H9 (cell line): ENCODE results near the gene FAM83E. TPM values are rescaled to one million over a fixed set of nuclear protein-coding genes. Genes with fewer than 3 reads are reported as not detected.

ENCODE experiments used
- DNase-seq: peaks from one replicate; pipeline ENCODE4 v3.0.0-alpha.2; 2017
- H2AFZ ChIP-seq: one replicate; pipeline ENCODE4 v1.6.1; 2013; ENCODE audit warnings: mild to moderate bottlenecking, low read length, control low read depth, moderate library complexity
- H2AK5ac ChIP-seq: 2 replicates; pipeline ENCODE4 v1.6.1; 2013; ENCODE audit warnings: low read length, control low read depth, mixed read lengths; ENCODE audit not compliant: insufficient read length
- H2BK120ac ChIP-seq: one replicate; pipeline ENCODE4 v1.6.1; 2013; ENCODE audit warnings: low read depth, mild to moderate bottlenecking, low read length, control low read depth, inconsistent platforms; ENCODE audit not compliant: poor library complexity, severe bottlenecking
- H2BK12ac ChIP-seq: 2 replicates; pipeline ENCODE4 v1.6.1; 2013; ENCODE audit warnings: low read length, control low read depth, mixed read lengths, low read depth; ENCODE audit not compliant: insufficient read length
- H2BK15ac ChIP-seq: 2 replicates; pipeline ENCODE4 v1.6.1; 2013; ENCODE audit warnings: low read depth, low read length, control low read depth
- H2BK20ac ChIP-seq: one replicate; pipeline ENCODE4 v1.6.1; 2013; ENCODE audit warnings: low read depth, mild to moderate bottlenecking, low read length, control low read depth, inconsistent platforms; ENCODE audit not compliant: poor library complexity, severe bottlenecking
- H2BK5ac ChIP-seq: 2 replicates; pipeline ENCODE4 v1.6.1; 2013; ENCODE audit warnings: low read length, control low read depth, mixed read lengths; ENCODE audit not compliant: insufficient read length
- H3K14ac ChIP-seq: 2 replicates; pipeline ENCODE4 v1.6.1; 2013; ENCODE audit warnings: low read length, control low read depth; ENCODE audit not compliant: insufficient read depth
- H3K18ac ChIP-seq: 2 replicates; pipeline ENCODE4 v1.6.1; 2013; ENCODE audit warnings: low read depth, mild to moderate bottlenecking, mixed read lengths, low read length, control low read depth; ENCODE audit not compliant: insufficient read length
- H3K23ac ChIP-seq: 2 replicates; pipeline ENCODE4 v1.6.1; 2013; ENCODE audit warnings: low read length, control low read depth, mixed read lengths, low read depth; ENCODE audit not compliant: insufficient read length
- H3K23me2 ChIP-seq: 2 replicates; pipeline ENCODE4 v1.6.1; 2013; ENCODE audit warnings: low read depth, mild to moderate bottlenecking, mixed read lengths, low read length, control low read depth; ENCODE audit not compliant: insufficient read length, poor library complexity, severe bottlenecking
- H3K27ac ChIP-seq: 2 replicates; pipeline ENCODE4 v1.5.1; 2013; ENCODE audit warnings: low read length, control low read depth, mixed read lengths, low read depth; ENCODE audit not compliant: insufficient read length
- H3K27me3 ChIP-seq: 2 replicates; pipeline ENCODE4 v1.6.1; 2013; ENCODE audit warnings: low read length, control low read depth, inconsistent platforms; ENCODE audit not compliant: insufficient read depth
- H3K4ac ChIP-seq: 2 replicates; pipeline ENCODE4 v1.6.1; 2013; ENCODE audit warnings: low read depth, mild to moderate bottlenecking, control low read depth, inconsistent platforms, low read length, moderate library complexity
- H3K4me1 ChIP-seq: 2 replicates; pipeline ENCODE4 v1.6.1; 2013; ENCODE audit warnings: low read length, control low read depth, inconsistent platforms; ENCODE audit not compliant: insufficient read depth
- H3K4me2 ChIP-seq: 2 replicates; pipeline ENCODE4 v1.6.1; 2013; ENCODE audit warnings: low read length, control low read depth, mixed read lengths; ENCODE audit not compliant: insufficient read length, insufficient read depth
- H3K56ac ChIP-seq: 2 replicates; pipeline ENCODE4 v1.6.1; 2013; ENCODE audit warnings: low read depth, mild to moderate bottlenecking, mixed read lengths, low read length, control low read depth; ENCODE audit not compliant: insufficient read length
- H3K79me1 ChIP-seq: 2 replicates; pipeline ENCODE4 v1.6.1; 2013; ENCODE audit warnings: low read depth, mild to moderate bottlenecking, moderate library complexity, low read length, control low read depth, inconsistent platforms; ENCODE audit not compliant: insufficient read depth, poor library complexity, severe bottlenecking
- H3K79me2 ChIP-seq: 2 replicates; pipeline ENCODE4 v1.6.1; 2013; ENCODE audit warnings: low read length, control low read depth, inconsistent platforms; ENCODE audit not compliant: insufficient read depth
- H3K9ac ChIP-seq: 2 replicates; pipeline ENCODE4 v1.6.1; 2013; ENCODE audit warnings: low read length, control low read depth, mixed read lengths; ENCODE audit not compliant: insufficient read length; ENCODE audit errors: extremely low read depth
- H3K9me3 ChIP-seq: one replicate; pipeline ENCODE4 v1.6.1; 2013; ENCODE audit warnings: low read depth, low read length, inconsistent platforms; ENCODE audit not compliant: control insufficient read depth
- H3T11ph ChIP-seq: one replicate; pipeline ENCODE4 v1.6.1; 2013; ENCODE audit warnings: mild to moderate bottlenecking, low read length, control low read depth, inconsistent platforms
- H4K20me1 ChIP-seq: one replicate; pipeline ENCODE4 v1.6.1; 2013; ENCODE audit not compliant: control insufficient read depth, insufficient read length, insufficient read depth
- H4K5ac ChIP-seq: 2 replicates; pipeline ENCODE4 v1.6.1; 2013; ENCODE audit warnings: low read depth, mild to moderate bottlenecking, mixed read lengths, low read length, control low read depth; ENCODE audit not compliant: insufficient read length
- H4K8ac ChIP-seq: replicated peaks from 2 replicates; pipeline ENCODE4 v1.6.1; 2013; ENCODE audit warnings: low read length, control low read depth, mixed read lengths, low read depth; ENCODE audit not compliant: insufficient read length
- H4K91ac ChIP-seq: 2 replicates; pipeline ENCODE4 v1.6.1; 2013; ENCODE audit warnings: low read depth, mild to moderate bottlenecking, moderate library complexity, mixed read lengths, low read length, control low read depth; ENCODE audit not compliant: insufficient read length
- H3K27ac Mint-ChIP-seq, 3 experiments: 2 replicates in 2 of 3; 3 replicates in 1 of 3; pipeline ENCODE4 v1.8.0; 2020 to 2021; ENCODE audit warnings: mixed read lengths in 3 of 3, mild to moderate bottlenecking in 1 of 3, moderate library complexity in 1 of 3
- H3K27me3 Mint-ChIP-seq: 2 replicates; pipeline ENCODE4 v1.8.0; 2021; ENCODE audit warnings: low read depth, mild to moderate bottlenecking, moderate library complexity, mixed read lengths
- H3K36me3 Mint-ChIP-seq, 3 experiments: 2 replicates in 2 of 3; 3 replicates in 1 of 3; pipeline ENCODE4 v1.8.0; 2020 to 2021; ENCODE audit warnings: low read depth in 3 of 3, mixed read lengths in 3 of 3; ENCODE audit not compliant: insufficient read depth in 1 of 3
- H3K4me1 Mint-ChIP-seq, 2 experiments: 2 replicates each; pipeline ENCODE4 v1.8.0; 2020; ENCODE audit warnings: mixed read lengths in 2 of 2
- H3K4me3 Mint-ChIP-seq, 2 experiments: 2 replicates in 1 of 2; 3 replicates in 1 of 2; pipeline ENCODE4 v1.8.0; 2020 to 2021; ENCODE audit warnings: mild to moderate bottlenecking in 2 of 2, mixed read lengths in 2 of 2, moderate library complexity in 1 of 2
- H3K9me3 Mint-ChIP-seq, 2 experiments: 2 replicates in 1 of 2; 3 replicates in 1 of 2; pipeline ENCODE4 v1.8.0; 2020; ENCODE audit warnings: mild to moderate bottlenecking in 2 of 2, mixed read lengths in 2 of 2, moderate library complexity in 1 of 2
- CTCF ChIP-seq: fragments of 200-600 bp; sonication (generic); conservative IDR thresholded peaks from 3 replicates; pipeline ENCODE4 v1.8.0; 2021; ENCODE audit warnings: antibody characterized with exemption, mild to moderate bottlenecking
- WGBS: extraction: QIAGEN DNeasy Blood & Tissue Kit; methylation state at CpG from one replicate; pipeline ENCODE4 v1.1.7; 2013; ENCODE audit warnings: missing lambda C conversion rate, low lambda C conversion rate, mixed read lengths; ENCODE audit not compliant: insufficient read length; ENCODE audit errors: extremely low coverage; 5-methylcytosine and 5-hydroxymethylcytosine counted together
- total RNA-seq: library from RNA; stranded (reverse); gene quantifications from 2 replicates; pipeline ENCODE4 v1.2.1, GENCODE V29; 2021

Gene FAM83E
- total RNA-seq, 1 experiment from 2014 or later, result 9.2 TPM

GRCh38 chr19:48596679-48597465 is 18.0 kb downstream of the FAM83E start:
- Histone ChIP-seq H2BK5ac (no peak overlapping the region), H3K27me3 (no peaks in the 10 kb centered on the region), H2BK15ac (no peak overlapping the region), H3K23me2 (no peaks in the 10 kb centered on the region), H3K18ac (no peak overlapping the region), H3K9ac (no peak overlapping the region), H4K91ac (no peak overlapping the region), H4K8ac (no peak overlapping the region), H2BK120ac (no peak overlapping the region), H2BK20ac (no peak overlapping the region), H4K20me1 (no peaks in the 10 kb centered on the region), H2AFZ (no peak overlapping the region), H3K27ac (no peak overlapping the region), H3K56ac (no peak overlapping the region), H3T11ph (no peak overlapping the region), H3K23ac (no peak overlapping the region), H4K5ac (no peak overlapping the region), H3K9me3 (no peaks in the 10 kb centered on the region), H3K14ac (no peak overlapping the region), H2AK5ac (no peak overlapping the region), H3K4ac (no peak overlapping the region; the same call in 1 of the 2 replicates), H2BK12ac (no peak overlapping the region), H3K4me1 (no peaks in the 10 kb centered on the region), H3K79me2 (no peaks in the 10 kb centered on the region), H3K79me1 (no peaks in the 10 kb centered on the region), H3K4me2 (no peak overlapping the region)
- no peaks in the 10 kb centered on the region for H3K4me1 Mint-ChIP-seq
- no CpG with 5 or more reads among the region's 39 CpGs for WGBS
- no peaks in the 10 kb centered on the region for H3K9me3 Mint-ChIP-seq
- H3K36me3 Mint-ChIP-seq, result no peaks in the 10 kb centered on the region; a peak in 1 of 7 replicates
- no peak overlapping the region for H3K27ac Mint-ChIP-seq
- H3K4me3 Mint-ChIP-seq, result no peak overlapping the region
- H3K27me3 Mint-ChIP-seq, result peaks cover 3% of the 10 kb centered on the region
- no peak for TF ChIP-seq CTCF
- DNase-seq, result no peak
